GM12891 (cell line): ENCODE data around the gene ZNF618.

ENCODE experiments used
- DNase-seq: peaks from one replicate; pipeline ENCODE4 v3.0.0; 2011; ENCODE audit warnings: low spot score; ENCODE audit not compliant: insufficient read length
- FAIRE-seq: peaks from 2 replicates; lab custom pipeline; 2011; peaks lifted over from hg19 to GRCh38; lab: Jason Lieb, UNC
- PAX5 ChIP-seq: IDR thresholded peaks from 2 replicates; pipeline ENCODE4 v1.6.1; 2011; ENCODE audit warnings: low read length, moderate library complexity, mild to moderate bottlenecking; ENCODE audit not compliant: insufficient read depth, severe bottlenecking
- POLR2A ChIP-seq: IDR thresholded peaks from 2 replicates; pipeline ENCODE4 v1.6.1; 2011; ENCODE audit warnings: low read depth, low read length, control low read depth
- POLR2AphosphoS5 ChIP-seq: IDR thresholded peaks from 2 replicates; pipeline ENCODE4 v1.6.1; 2011; ENCODE audit warnings: low read depth, low read length, control low read depth
- POU2F2 ChIP-seq: IDR thresholded peaks from 2 replicates; pipeline ENCODE4 v1.6.1; 2011; ENCODE audit warnings: low read depth, mild to moderate bottlenecking, control low read depth, low read length, moderate library complexity
- SPI1 ChIP-seq: IDR thresholded peaks from 2 replicates; pipeline ENCODE4 v1.6.1; 2011; ENCODE audit warnings: low read depth, low read length, control low read depth
- TAF1 ChIP-seq: IDR thresholded peaks from 2 replicates; pipeline ENCODE4 v1.6.1; 2011; ENCODE audit warnings: low read depth, low read length, control low read depth

ZNF618 gene

GRCh38 chr9:114003351-114003750, 127.2 kb downstream of the ZNF618 start:
- DNase-seq (no peak), FAIRE-seq (no peak)
- TF ChIP-seq SPI1 = no peak
- no peak for TF ChIP-seq TAF1
- TF ChIP-seq PAX5 = no peak
- TF ChIP-seq POLR2A = no peak
- no peak for TF ChIP-seq POLR2AphosphoS5
- TF ChIP-seq POU2F2 = no peak

GRCh38 chr9:114003758-114004157, 127.6 kb downstream of the ZNF618 start:
- no peak for TF ChIP-seq POLR2AphosphoS5
- no peak for TF ChIP-seq TAF1
- no peak for TF ChIP-seq SPI1
- no peak for TF ChIP-seq POLR2A
- TF ChIP-seq POU2F2 = no peak
- TF ChIP-seq PAX5 = no peak
- no peak for DNase-seq
- no peak for FAIRE-seq

GRCh38 chr9:114004221-114004716, 128.2 kb downstream of the ZNF618 start:
- no peak for TF ChIP-seq TAF1
- no peak for TF ChIP-seq POU2F2
- TF ChIP-seq PAX5 = no peak
- no peak for TF ChIP-seq POLR2A
- no peak for TF ChIP-seq POLR2AphosphoS5
- no peak for TF ChIP-seq SPI1
- DNase-seq = no peak
- no peak for FAIRE-seq

GRCh38 chr9:114005371-114006154, 129.5 kb downstream of the ZNF618 start:
- TF ChIP-seq PAX5 (no peak), POLR2A (no peak), POLR2AphosphoS5 (no peak), POU2F2 (no peak), TAF1 (no peak), SPI1 (no peak)
- DNase-seq (no peak), FAIRE-seq (no peak)

GRCh38 chr9:114006155-114006550, 130.0 kb downstream of the ZNF618 start:
- FAIRE-seq (no peak), DNase-seq (no peak)
- TF ChIP-seq POLR2A (no peak), PAX5 (no peak), POU2F2 (no peak), POLR2AphosphoS5 (no peak)

GRCh38 chr9:114006931-114007691, 131.0 kb downstream of the ZNF618 start:
- TF ChIP-seq POU2F2 (no peak), SPI1 (no peak), TAF1 (no peak), PAX5 (no peak), POLR2AphosphoS5 (no peak), POLR2A (no peak)
- FAIRE-seq = no peak
- no peak for DNase-seq

GRCh38 chr9:114007991-114008666, 132.0 kb downstream of the ZNF618 start:
- no peak for FAIRE-seq
- TF ChIP-seq SPI1 = no peak
- no peak for DNase-seq

- DNase-seq (no peak), FAIRE-seq (no peak)
- TF ChIP-seq POLR2A = no peak
- no peak for TF ChIP-seq POLR2AphosphoS5
- no peak for TF ChIP-seq PAX5
- TF ChIP-seq SPI1 = no peak
- no peak for TF ChIP-seq TAF1
- TF ChIP-seq POU2F2 = no peak
These were observed 132.7 kb downstream of the ZNF618 start for GRCh38 chr9:114008667-114009410.

- TF ChIP-seq POU2F2 (no peak), PAX5 (no peak), TAF1 (no peak), POLR2AphosphoS5 (no peak), SPI1 (no peak), POLR2A (no peak)
- DNase-seq = no peak
- FAIRE-seq = no peak
These were observed 135.2 kb downstream of the ZNF618 start for GRCh38 chr9:114011313-114011712.
